BLaER1 treated with 17β-estradiol and CSF1 and Interleukin-3, amounts not matched to agents 10 nM and 100 nM (cell line): Measurements from ENCODE around the gene PCAT6.

Experiments used
- H3K27ac ChIP-seq, 11 experiments: shearing (Covaris generic); formaldehyde crosslinking; 2 replicates each; pipeline ENCODE4 v1.8.1; 2022
- H3K27me3 ChIP-seq, 11 experiments: shearing (Covaris generic); formaldehyde crosslinking; 2 replicates each; pipeline ENCODE4 v1.8.1; 2022
- H3K36me3 ChIP-seq, 11 experiments: shearing (Covaris generic); formaldehyde crosslinking; 2 replicates each; pipeline ENCODE4 v1.8.1; 2022
- H3K4me1 ChIP-seq, 10 experiments: shearing (Covaris generic); formaldehyde crosslinking; 2 replicates each; pipeline ENCODE4 v1.8.1; 2022
- H3K4me2 ChIP-seq, 11 experiments: shearing (Covaris generic); formaldehyde crosslinking; 2 replicates each; pipeline ENCODE4 v1.8.1; 2022
- H3K4me3 ChIP-seq, 10 experiments: shearing (Covaris generic); formaldehyde crosslinking; 2 replicates each; pipeline ENCODE4 v1.8.1; 2022
- H3K9ac ChIP-seq, 11 experiments: shearing (Covaris generic); formaldehyde crosslinking; 2 replicates each; pipeline ENCODE4 v1.8.1; 2022
- H3K9me3 ChIP-seq, 11 experiments: shearing (Covaris generic); formaldehyde crosslinking; replicated peaks in 1 of 11; 2 replicates each; pipeline ENCODE4 v1.8.1; 2022
- H4K20me1 ChIP-seq, 11 experiments: shearing (Covaris generic); formaldehyde crosslinking; 2 replicates each; pipeline ENCODE4 v1.8.1; 2022
- Cebpa-rat ChIP-seq, 11 experiments: shearing (Covaris generic); IDR thresholded peaks; 2 replicates each; pipeline ENCODE4 v1.8.1; 2022

PCAT6 gene

DNA sequence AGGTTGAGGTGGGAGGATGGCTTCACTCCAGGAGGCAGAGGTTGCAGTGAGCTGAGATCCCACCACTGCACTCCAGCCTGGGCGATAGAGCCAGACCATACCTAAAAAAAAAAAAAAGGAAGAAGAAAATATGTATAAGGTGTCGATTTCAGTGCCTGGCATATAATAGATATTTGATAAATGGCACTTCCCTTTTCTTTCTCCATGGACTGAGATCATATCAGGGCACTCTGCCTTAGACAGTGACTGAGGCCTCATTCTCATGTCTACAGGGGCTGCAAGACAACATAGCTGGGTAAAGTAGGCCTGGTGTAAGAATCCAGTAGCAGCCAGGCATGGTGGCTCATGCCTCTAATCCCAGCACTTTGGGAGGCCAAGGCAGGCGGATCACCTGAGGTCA, 21.2 kb downstream of the PCAT6 start:
- Histone ChIP-seq H3K9ac (no peak overlapping the region), H3K4me2 (peak overlapping the region in 9 of 11 experiments; percentile 11 to 97 (median 94); a peak in 11 of 22 replicates), H3K4me3 (no peak overlapping the region), H3K27ac (peak overlapping the region in 4 of 11 experiments; percentile 81 to 86 (median 84); a peak in 7 of 22 replicates), H3K36me3 (no peaks in the 10 kb centered on the region), H3K27me3 (no peaks in the 10 kb centered on the region), H3K4me1 (peaks cover 29 to 92% (median 79%) of the 10 kb centered on the region in 10 experiments), H3K9me3 (peaks cover 0 to 8% (median 3%) of the 10 kb centered on the region in 11 experiments; a peak in 5 of 22 replicates), H4K20me1 (no peaks in the 10 kb centered on the region)
- TF ChIP-seq Cebpa-rat (IDR thresholded peaks at IDR 0.05), result no peak

DNA sequence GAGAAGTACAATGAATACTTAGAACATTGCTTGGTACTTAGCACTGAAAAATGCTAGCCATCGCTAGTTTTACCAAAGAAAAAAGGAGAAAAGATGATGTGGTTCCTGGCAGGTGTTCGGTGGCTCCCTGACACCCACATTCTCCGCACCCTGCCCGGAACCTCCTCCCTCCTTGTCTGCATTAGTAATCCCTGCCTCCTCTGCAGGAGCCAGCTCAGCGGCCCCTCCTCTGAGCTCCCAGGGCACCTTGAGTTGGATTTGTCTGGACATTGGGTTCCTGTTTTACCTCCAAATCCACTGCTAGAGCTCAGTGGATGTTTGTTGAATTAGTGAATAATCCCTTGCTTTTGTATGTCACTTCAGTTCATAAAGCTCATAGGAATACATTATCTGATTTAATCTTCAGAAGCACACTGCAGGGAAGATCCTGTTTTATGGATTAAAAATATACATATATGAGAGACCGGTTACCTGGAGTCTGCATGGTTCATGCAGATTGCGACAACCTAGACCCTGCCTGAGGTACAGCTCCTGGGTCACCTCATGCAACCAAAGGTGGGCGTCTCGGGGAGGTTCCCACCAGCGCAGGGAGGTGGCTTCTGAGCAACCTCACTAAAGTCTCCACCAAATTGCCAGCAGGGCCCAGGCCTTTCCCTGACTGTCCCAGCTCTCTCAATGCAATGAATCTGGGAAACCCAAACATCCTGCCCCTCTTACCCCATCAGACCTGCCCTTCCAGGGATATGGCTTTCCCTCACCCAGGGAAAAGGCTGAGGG, 24.2 kb downstream of the PCAT6 start:
- H3K27ac ChIP-seq, result peak overlapping the region in 8 of 11 experiments; percentile 59 to 86 (median 78); a peak in 17 of 22 replicates
- no peaks in the 10 kb centered on the region for H3K9me3 ChIP-seq
- peak overlapping the region in 4 of 10 experiments; percentile 23 to 37 (median 36); a peak in 4 of 20 replicates for H3K4me3 ChIP-seq
- TF ChIP-seq Cebpa-rat (IDR thresholded peaks at IDR 0.05), result no peak
- no peaks in the 10 kb centered on the region for H4K20me1 ChIP-seq
- no peaks in the 10 kb centered on the region for H3K27me3 ChIP-seq
- peak overlapping the region in 9 of 11 experiments; percentile 7 to 74 (median 57); a peak in 15 of 22 replicates for H3K9ac ChIP-seq
- H3K4me1 ChIP-seq, result peaks cover 36 to 85% (median 81%) of the 10 kb centered on the region in 10 experiments
- H3K4me2 ChIP-seq, result peak overlapping the region; percentile 69 to 97 (median 91)
- H3K36me3 ChIP-seq, result no peaks in the 10 kb centered on the region

DNA sequence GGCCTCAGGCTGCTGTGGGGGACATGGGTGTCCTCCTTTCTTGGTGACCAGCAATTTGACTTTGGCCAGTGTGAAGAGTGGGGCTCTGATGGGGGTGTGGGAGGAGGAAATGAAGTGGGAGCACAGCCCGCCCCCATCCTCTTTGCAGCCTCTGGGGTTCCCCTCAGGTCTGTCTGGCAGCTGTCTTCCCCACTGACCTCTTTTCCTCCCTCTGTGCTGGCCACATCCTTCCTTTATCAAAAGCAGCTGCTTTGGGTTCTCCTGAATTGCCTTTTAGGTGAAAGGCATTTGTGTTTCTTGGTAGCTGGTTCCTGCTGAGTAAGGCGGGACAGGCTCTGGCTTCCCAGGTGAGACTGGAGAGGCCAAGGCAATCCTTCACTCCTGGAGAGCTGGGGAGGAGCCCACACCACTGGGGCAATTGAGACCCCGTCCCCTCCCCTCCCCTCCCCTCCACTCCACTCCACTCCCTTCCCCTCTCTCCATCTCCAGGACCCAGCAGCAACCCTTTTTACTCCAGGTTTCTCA, 24.9 kb downstream of the PCAT6 start:
- Histone ChIP-seq H3K9ac (peak overlapping the region in 9 of 11 experiments; percentile 7 to 74 (median 57); a peak in 15 of 22 replicates), H3K27ac (peak overlapping the region in 8 of 11 experiments; percentile 59 to 86 (median 78); a peak in 17 of 22 replicates), H3K27me3 (no peaks in the 10 kb centered on the region), H3K4me1 (peaks cover 36 to 79% (median 75%) of the 10 kb centered on the region in 10 experiments), H3K9me3 (no peaks in the 10 kb centered on the region), H4K20me1 (no peaks in the 10 kb centered on the region), H3K4me2 (peak overlapping the region; percentile 69 to 97 (median 91)), H3K4me3 (peak overlapping the region in 4 of 10 experiments; percentile 23 to 37 (median 36); a peak in 6 of 20 replicates), H3K36me3 (no peaks in the 10 kb centered on the region)
- TF ChIP-seq Cebpa-rat (IDR thresholded peaks at IDR 0.05), result no peak

DNA sequence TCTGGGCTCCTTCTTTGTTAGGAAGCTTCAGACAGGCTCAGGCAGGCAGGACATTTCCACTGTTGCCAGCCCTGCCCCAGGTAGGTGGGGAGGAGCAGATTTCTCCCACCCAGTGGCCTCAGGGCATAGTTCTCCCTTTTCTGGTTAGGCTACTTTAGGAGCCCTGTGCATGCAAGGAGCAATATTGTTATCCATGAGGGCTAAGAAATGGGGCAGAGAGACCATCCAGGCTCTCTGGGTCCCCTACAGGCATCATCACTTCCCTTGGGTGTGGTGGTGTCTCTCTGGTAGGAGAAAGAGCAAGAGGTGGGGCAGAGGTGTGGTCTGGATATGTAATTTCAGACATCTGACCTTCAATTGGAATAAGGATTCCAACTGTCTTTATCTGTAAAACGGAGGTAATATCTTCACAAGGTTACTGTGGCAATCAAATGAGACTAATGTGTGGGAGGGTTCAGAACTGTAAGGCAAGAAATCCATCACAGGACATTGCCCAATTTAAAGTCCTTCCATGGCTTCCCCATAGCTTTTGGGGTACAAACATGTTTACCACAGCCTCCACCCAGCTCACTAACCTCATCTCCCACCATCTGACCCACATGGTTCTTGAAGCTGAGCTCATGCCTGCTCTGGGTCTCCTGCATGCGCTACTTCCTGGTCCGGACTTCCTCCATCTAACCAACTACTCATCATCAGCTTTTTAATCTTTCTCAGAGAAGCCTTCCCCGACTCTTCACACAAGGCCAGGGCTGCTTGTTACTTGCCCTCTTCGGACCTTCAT, 26.1 kb downstream of the PCAT6 start:
- TF ChIP-seq Cebpa-rat (IDR thresholded peaks at IDR 0.05), result no peak
- no peaks in the 10 kb centered on the region for H3K27me3 ChIP-seq
- no peaks in the 10 kb centered on the region for H3K9me3 ChIP-seq
- H3K9ac ChIP-seq, result peak overlapping the region in 7 of 11 experiments; percentile 36 to 74 (median 63); a peak in 12 of 22 replicates
- H4K20me1 ChIP-seq, result no peaks in the 10 kb centered on the region
- H3K4me2 ChIP-seq, result peak overlapping the region; percentile 69 to 97 (median 91)
- H3K4me3 ChIP-seq, result peak overlapping the region in 3 of 10 experiments; percentile 4 to 37 (median 34); a peak in 1 of 20 replicates
- peak overlapping the region in 8 of 11 experiments; percentile 59 to 86 (median 78); a peak in 17 of 22 replicates for H3K27ac ChIP-seq
- H3K36me3 ChIP-seq, result no peaks in the 10 kb centered on the region
- peaks cover 36 to 69% (median 67%) of the 10 kb centered on the region in 10 experiments for H3K4me1 ChIP-seq

DNA sequence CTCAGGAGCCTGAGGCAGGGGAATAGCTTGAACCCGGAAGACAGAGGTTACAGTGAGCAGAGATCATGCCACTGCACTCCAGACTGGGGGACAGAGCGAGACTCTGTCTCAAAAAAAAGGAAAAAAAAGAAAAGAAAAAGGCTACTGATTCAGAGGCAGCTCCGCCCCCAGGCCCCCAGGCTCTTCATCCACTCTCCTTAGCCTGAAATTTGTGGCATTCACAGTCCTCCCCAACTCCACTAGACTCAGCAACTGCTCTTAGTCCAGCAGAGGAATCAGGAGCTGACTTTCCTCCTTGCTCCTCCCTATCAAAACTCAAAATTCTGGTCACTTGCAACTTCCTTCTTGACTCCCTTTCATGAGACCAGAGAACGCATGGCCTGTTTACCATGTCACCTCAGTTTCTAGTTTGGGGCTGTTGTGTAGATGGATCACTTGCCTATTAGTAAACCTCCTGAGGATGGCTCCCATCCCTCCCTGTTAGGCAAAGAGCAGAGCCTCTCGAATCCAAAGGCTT, 27.1 kb downstream of the PCAT6 start:
- Histone ChIP-seq H3K4me1 (peaks cover 36 to 59% (median 57%) of the 10 kb centered on the region in 10 experiments), H4K20me1 (no peaks in the 10 kb centered on the region), H3K9me3 (no peaks in the 10 kb centered on the region), H3K27ac (peak overlapping the region in 5 of 11 experiments; percentile 76 to 86 (median 81); a peak in 10 of 22 replicates), H3K27me3 (no peaks in the 10 kb centered on the region), H3K4me3 (no peak overlapping the region), H3K9ac (no peak overlapping the region), H3K4me2 (peak overlapping the region; percentile 69 to 97 (median 91)), H3K36me3 (no peaks in the 10 kb centered on the region)
- TF ChIP-seq Cebpa-rat (IDR thresholded peaks at IDR 0.05), result no peak

DNA sequence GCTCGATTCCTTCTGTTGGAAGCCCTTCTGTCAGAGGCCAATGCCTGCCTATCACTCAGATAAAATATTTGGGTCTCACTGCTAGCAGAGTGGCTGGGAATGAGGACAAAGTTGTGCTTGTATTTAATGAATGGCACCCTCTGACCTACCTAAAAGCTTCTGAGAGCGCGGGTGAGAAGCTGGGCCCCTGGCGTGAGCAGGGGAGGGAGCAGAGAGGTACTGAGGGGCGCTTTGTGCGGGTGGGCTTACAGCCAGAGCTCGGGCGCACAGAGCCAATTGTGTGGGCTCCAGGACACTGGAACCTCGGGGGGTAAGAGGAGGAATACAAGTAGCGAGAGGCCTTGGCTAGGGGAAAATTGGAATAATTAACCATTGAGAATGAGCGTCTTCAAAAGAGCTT, 32.3 kb downstream of the PCAT6 start:
- Histone ChIP-seq H3K4me3 (no peak overlapping the region), H4K20me1 (no peaks in the 10 kb centered on the region), H3K36me3 (no peaks in the 10 kb centered on the region), H3K27me3 (no peaks in the 10 kb centered on the region), H3K27ac (no peak overlapping the region), H3K9ac (no peak overlapping the region), H3K9me3 (no peaks in the 10 kb centered on the region), H3K4me1 (peaks cover under 1 to 12% (median 10%) of the 10 kb centered on the region in 10 experiments; a peak in 19 of 20 replicates), H3K4me2 (no peak overlapping the region)
- TF ChIP-seq Cebpa-rat (IDR thresholded peaks at IDR 0.05), result no peak

DNA sequence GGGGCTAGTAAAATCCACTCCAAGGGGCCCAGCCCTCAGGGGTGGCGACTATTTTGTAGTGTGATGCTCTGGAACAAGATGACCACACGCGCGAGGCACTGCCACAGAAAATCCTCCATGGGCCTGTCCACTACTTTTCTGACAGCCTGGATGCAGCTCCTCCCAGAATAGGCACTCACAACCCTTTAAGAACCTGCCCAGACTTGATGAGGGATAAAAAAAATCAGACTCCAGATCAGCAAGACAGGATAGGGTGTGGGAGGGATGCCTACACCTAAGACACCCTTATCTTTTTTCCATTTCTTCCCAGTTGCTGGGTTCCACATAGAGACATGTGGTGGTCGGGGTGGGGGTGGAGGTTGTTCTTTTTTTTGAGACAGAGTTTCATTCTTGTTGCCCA, 33.5 kb downstream of the PCAT6 start:
- peaks cover 0 to 15% (median 14%) of the 10 kb centered on the region in 10 experiments; a peak in 13 of 20 replicates for H3K4me1 ChIP-seq

DNA sequence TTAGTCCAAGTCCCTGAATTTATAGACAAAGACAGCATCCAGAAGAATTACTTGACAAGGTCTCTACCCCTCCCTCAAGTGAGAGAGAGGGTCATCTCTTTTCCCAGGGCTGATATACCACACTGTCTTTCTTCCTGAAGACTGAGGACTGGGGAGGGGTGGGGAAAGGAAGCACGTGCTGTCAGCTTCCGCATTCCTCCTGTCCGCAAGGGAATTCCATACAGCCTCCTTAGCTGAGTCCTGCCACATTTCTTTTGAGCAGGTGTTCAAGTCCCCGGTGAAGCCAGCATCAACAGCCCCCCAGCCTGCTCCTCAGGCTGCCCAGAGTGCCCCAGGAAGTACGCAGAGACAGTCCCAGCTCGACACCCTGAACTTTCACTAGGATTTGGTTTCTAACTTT, 34.2 kb downstream of the PCAT6 start:
- H4K20me1 ChIP-seq, result no peaks in the 10 kb centered on the region
- TF ChIP-seq Cebpa-rat (IDR thresholded peaks at IDR 0.05), result no peak
- no peak overlapping the region for H3K4me3 ChIP-seq
- H3K4me2 ChIP-seq, result no peak overlapping the region
- H3K4me1 ChIP-seq, result peaks cover 0 to 18% (median 14%) of the 10 kb centered on the region in 10 experiments; a peak in 13 of 20 replicates
- H3K9me3 ChIP-seq, result no peaks in the 10 kb centered on the region
- H3K36me3 ChIP-seq, result no peaks in the 10 kb centered on the region
- no peak overlapping the region for H3K9ac ChIP-seq
- H3K27ac ChIP-seq, result no peak overlapping the region
- no peaks in the 10 kb centered on the region for H3K27me3 ChIP-seq

More for the DNA sequence above, 33.5 kb downstream of the PCAT6 start:
- no peak overlapping the region for H3K4me2 ChIP-seq
- TF ChIP-seq Cebpa-rat (IDR thresholded peaks at IDR 0.05), result no peak
- no peak overlapping the region for H3K9ac ChIP-seq
- H3K36me3 ChIP-seq, result no peaks in the 10 kb centered on the region
- H3K27ac ChIP-seq, result no peak overlapping the region
- H3K4me3 ChIP-seq, result no peak overlapping the region
- H3K9me3 ChIP-seq, result no peaks in the 10 kb centered on the region
- no peaks in the 10 kb centered on the region for H3K27me3 ChIP-seq
- no peaks in the 10 kb centered on the region for H4K20me1 ChIP-seq
